ENCODE measurements around the gene PALLD.

GRCh38 chr4:168662297-168662984 is 165.6 kb downstream of the PALLD start:
- no peak for TF ChIP-seq CTCF (optimal IDR thresholded peaks at IDR 0.05 in 1 of 3, IDR thresholded peaks at IDR 0.05 in 1 of 3, conservative IDR thresholded peaks at IDR 0.05 in 1 of 3; ENCODE audit: extremely low read depth in 1 of 3, insufficient read depth in 2 of 3, low read length in 3 of 3)
- no peak for TF ChIP-seq EZH2 (IDR thresholded peaks at IDR 0.05; ENCODE audit: low read length)

Data from keratinocyte (primary cell).